Breast epithelium (tissue), 4 donors: ENCODE results near the gene AGAP2. TPM values are rescaled to one million over a fixed set of nuclear protein-coding genes. Genes with fewer than 3 reads are reported as not detected.

Source experiments
- DNase-seq, 2 donors: peaks; one replicate each; pipeline ENCODE4 v3.0.0-alpha.2; 2019; ENCODE audit warnings: low spot score in 2 of 2
- H3K27ac ChIP-seq, 2 donors: fragments of 200-600 bp; sonication (generic) in 1 of 2; one replicate each; pipeline ENCODE4 v1.5.1; 2016 to 2019; ENCODE audit warnings: mild to moderate bottlenecking in 1 of 2
- H3K27me3 ChIP-seq, 2 donors: fragments of 200-600 bp; sonication (generic) in 1 of 2; one replicate each; pipeline versions ENCODE4 v1.5.1 to v1.6.0; 2017 to 2019; ENCODE audit warnings: control low read depth in 1 of 2, mild to moderate bottlenecking in 1 of 2
- H3K36me3 ChIP-seq: fragments of 200-600 bp; one replicate; pipeline ENCODE4 v1.5.1; 2019
- H3K4me1 ChIP-seq, 2 donors: fragments of 200-600 bp; sonication (generic); one replicate each; pipeline ENCODE4 v1.5.1; 2016 to 2019; ENCODE audit warnings: control low read depth in 1 of 2
- H3K4me3 ChIP-seq, 3 donors: fragments of 200-600 bp; sonication (generic); 1 replicate in 2 of 3; 2 replicates in 1 of 3; pipeline ENCODE4 v1.5.1; 2016 to 2019; ENCODE audit warnings: mild to moderate bottlenecking in 3 of 3, moderate library complexity in 2 of 3
- H3K9me3 ChIP-seq, 2 donors: fragments of 200-600 bp; sonication (generic) in 1 of 2; one replicate each; pipeline ENCODE4 v1.5.1; 2016 to 2019; ENCODE audit warnings: control low read depth in 1 of 2
- POLR2A ChIP-seq: fragments of 450-650 bp; IDR thresholded peaks from one replicate; pipeline ENCODE4 v1.6.1; 2016; ENCODE audit warnings: antibody characterized with exemption, mild to moderate bottlenecking, moderate library complexity
- POLR2AphosphoS5 ChIP-seq, 3 donors: sonication (generic); formaldehyde crosslinking; IDR thresholded peaks; one replicate each; pipeline ENCODE4 v1.6.1; 2017; ENCODE audit warnings: antibody characterized with exemption in 3 of 3
- intact Hi-C: fragments of 100-400 bp; cut with DNase I; formaldehyde crosslinking; loops from one replicate; pipeline ENCODE4 v1.15.1; 2023; ENCODE audit warnings: low total_unique reads
- total RNA-seq, 3 donors: library from RNA; depleted of rRNA; stranded (reverse); fragments of >200 nt; gene quantifications; one replicate each; pipeline ENCODE4 v1.1.0, GENCODE V29; 2016
- TF ChIP-seq, protein P1 (sequence below), 3 donors: fragments of 450-650 bp; IDR thresholded peaks; one replicate each; pipeline ENCODE4 v1.5.1; 2016 to 2017; ENCODE audit warnings: antibody characterized with exemption in 3 of 3, mild to moderate bottlenecking in 3 of 3, moderate library complexity in 3 of 3

The AGAP2 gene
- total RNA-seq, 3 donors from 2014 or later: 1.2 to 1.8 (median 1.6) TPM

DNA sequence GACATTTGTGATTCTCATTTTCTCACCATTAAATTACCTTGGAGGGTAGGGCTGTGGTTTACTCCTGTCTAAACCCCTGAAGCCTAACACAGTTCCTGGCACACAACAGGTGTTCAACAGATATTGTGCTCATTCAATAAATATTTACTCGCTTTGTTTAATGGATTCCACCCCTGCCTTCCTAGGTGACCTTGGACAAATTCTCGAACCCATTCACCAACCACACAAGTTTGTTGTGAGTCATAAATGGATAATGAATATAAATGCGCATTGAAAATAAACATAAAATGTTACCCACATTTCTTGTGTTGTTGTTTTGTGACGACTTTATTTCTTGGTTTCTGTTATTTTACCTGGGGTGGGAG lies 43.7 kb upstream of the AGAP2 start:
- no peak for DNase-seq
- peak overlapping the region; percentile 74 to 87 (median 86) for H3K4me3 ChIP-seq
- TF ChIP-seq, protein P1, sequence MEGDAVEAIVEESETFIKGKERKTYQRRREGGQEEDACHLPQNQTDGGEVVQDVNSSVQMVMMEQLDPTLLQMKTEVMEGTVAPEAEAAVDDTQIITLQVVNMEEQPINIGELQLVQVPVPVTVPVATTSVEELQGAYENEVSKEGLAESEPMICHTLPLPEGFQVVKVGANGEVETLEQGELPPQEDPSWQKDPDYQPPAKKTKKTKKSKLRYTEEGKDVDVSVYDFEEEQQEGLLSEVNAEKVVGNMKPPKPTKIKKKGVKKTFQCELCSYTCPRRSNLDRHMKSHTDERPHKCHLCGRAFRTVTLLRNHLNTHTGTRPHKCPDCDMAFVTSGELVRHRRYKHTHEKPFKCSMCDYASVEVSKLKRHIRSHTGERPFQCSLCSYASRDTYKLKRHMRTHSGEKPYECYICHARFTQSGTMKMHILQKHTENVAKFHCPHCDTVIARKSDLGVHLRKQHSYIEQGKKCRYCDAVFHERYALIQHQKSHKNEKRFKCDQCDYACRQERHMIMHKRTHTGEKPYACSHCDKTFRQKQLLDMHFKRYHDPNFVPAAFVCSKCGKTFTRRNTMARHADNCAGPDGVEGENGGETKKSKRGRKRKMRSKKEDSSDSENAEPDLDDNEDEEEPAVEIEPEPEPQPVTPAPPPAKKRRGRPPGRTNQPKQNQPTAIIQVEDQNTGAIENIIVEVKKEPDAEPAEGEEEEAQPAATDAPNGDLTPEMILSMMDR (IDR thresholded peaks at IDR 0.05): no peak
- TF ChIP-seq POLR2AphosphoS5 (IDR thresholded peaks at IDR 0.05) (no peak), POLR2A (no peak)
- H3K9me3 ChIP-seq: no peaks in the 10 kb centered on the region
- intact Hi-C loops: loop anchor here (5.0 kb wide), 1 partner anchor 40 kb away; no protein-coding TSS in a partner anchor
- no peaks in the 10 kb centered on the region for H3K27me3 ChIP-seq
- H3K4me1 ChIP-seq: no peaks in the 10 kb centered on the region
- peak overlapping the region; percentile 82 to 88 for H3K27ac ChIP-seq
- H3K36me3 ChIP-seq: no peaks in the 10 kb centered on the region

DNA sequence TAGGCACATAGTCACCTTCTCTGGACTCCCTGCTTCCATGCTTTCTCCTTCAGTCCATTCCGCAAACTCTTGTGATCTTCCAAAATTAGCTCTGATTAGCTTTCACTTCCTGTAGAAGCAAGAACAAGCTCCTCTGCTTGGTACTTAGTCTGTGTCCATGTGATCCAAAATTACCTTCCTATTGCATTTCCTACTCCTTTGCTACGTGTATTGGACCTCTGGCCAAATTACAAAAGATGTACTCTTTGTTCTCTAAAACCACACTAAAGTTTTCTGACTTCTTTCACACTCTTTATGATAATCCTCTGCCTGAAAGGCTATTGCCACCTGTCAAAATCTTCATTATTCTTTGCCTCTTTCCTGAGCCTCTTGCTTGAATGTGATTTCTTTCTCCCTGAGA lies 43.3 kb upstream of the AGAP2 start:
- TF ChIP-seq, protein P1 (IDR thresholded peaks at IDR 0.05): no peak
- TF ChIP-seq POLR2A (no peak), POLR2AphosphoS5 (IDR thresholded peaks at IDR 0.05) (no peak)
- H3K27me3 ChIP-seq: no peaks in the 10 kb centered on the region
- H3K4me1 ChIP-seq: no peaks in the 10 kb centered on the region
- H3K27ac ChIP-seq: no peak overlapping the region
- H3K4me3 ChIP-seq: no peak overlapping the region
- no peaks in the 10 kb centered on the region for H3K9me3 ChIP-seq
- intact Hi-C loops: loop anchor here (5.0 kb wide), 1 partner anchor 40 kb away; no protein-coding TSS in a partner anchor
- no peak for DNase-seq
- H3K36me3 ChIP-seq: no peaks in the 10 kb centered on the region

DNA sequence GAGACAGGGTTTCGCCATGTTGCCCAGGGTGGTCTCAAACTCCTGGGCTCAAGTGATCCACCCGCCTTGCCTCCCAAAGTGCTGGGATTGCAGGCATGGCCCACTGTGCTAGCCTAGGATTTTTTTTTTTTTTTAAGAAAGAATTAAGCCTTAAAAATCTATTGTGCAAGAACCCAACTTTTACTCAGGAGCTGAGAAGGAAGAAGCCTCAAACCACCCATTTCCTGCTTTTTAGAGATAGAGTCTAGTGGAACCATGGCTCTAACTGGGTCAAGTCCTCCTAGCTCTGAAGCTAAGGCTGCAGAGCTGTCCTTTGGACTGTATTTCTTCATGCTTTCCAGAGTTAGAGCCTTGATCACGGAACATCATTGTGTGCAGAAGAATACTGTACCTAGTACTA lies 42.7 kb upstream of the AGAP2 start:
- intact Hi-C loops: loop anchor here (5.0 kb wide), 1 partner anchor 41 kb away; no protein-coding TSS in a partner anchor

DNA sequence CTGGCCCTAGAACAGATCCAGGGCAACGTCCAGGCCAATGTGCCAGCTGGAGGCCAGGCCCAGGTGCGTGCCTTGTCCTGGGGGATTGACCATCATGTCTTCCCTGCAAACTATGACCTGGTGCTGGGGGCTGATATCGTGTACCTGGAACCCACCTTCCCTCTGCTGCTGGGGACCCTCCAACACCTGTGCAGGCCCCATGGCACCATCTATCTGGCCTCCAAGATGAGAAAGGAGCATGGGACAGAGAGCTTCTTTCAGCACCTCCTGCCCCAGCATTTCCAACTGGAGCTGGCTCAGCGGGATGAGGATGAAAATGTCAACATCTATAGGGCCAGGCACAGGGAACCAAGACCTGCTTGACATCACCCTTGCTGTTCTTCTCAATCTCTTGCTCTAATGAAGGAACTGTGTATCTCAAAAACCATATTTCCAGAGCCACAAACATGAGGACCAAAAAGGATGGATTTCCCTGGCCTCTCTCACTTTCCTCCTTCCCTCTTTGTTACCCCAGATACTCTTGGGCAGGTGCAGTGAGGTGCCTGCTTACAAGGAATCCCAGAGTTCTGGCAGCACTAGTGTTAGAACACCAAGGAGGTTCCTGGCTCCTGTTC lies 41.8 kb upstream of the AGAP2 start:
- H3K4me3 ChIP-seq: no peak overlapping the region
- intact Hi-C loops: loop anchor here (5.0 kb wide), 1 partner anchor 42 kb away; no protein-coding TSS in a partner anchor
- H3K27ac ChIP-seq: peak overlapping the region in 1 of 2 donors; percentile 19
- no peaks in the 10 kb centered on the region for H3K4me1 ChIP-seq
- H3K27me3 ChIP-seq: no peaks in the 10 kb centered on the region
- H3K9me3 ChIP-seq: no peaks in the 10 kb centered on the region
- DNase-seq: no peak
- no peaks in the 10 kb centered on the region for H3K36me3 ChIP-seq
- no peak for TF ChIP-seq POLR2A
- TF ChIP-seq, protein P1 (IDR thresholded peaks at IDR 0.05): no peak
- TF ChIP-seq POLR2AphosphoS5 (IDR thresholded peaks at IDR 0.05): no peak

More for the DNA sequence above, 42.7 kb upstream of the AGAP2 start:
- TF ChIP-seq, protein P1 (IDR thresholded peaks at IDR 0.05): no peak
- TF ChIP-seq POLR2A (no peak), POLR2AphosphoS5 (IDR thresholded peaks at IDR 0.05) (no peak)
- no peak overlapping the region for H3K27ac ChIP-seq
- no peaks in the 10 kb centered on the region for H3K4me1 ChIP-seq
- no peaks in the 10 kb centered on the region for H3K9me3 ChIP-seq
- DNase-seq: no peak
- no peak overlapping the region for H3K4me3 ChIP-seq
- no peaks in the 10 kb centered on the region for H3K36me3 ChIP-seq
- no peaks in the 10 kb centered on the region for H3K27me3 ChIP-seq

DNA sequence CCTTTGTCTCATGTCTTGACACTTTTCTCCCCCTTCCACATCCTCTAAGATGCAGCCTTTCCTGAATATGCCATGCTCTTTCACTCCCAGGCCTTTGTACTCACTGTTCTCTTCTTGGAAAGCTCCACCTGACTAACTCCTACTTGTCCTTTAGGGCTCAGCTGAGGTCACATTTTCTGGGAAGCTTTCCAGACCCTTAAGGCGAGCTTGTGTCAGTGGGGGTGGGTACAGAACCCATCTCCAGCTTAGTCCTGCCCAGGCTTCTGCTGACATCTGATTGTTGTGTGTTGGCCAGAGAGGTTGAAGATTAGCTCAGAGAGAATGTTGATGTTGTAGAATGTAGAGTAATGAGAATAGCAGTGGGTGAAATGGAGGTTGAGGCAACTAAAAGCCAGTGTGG lies 41.2 kb upstream of the AGAP2 start:
- Histone ChIP-seq H3K4me1 (no peaks in the 10 kb centered on the region), H3K4me3 (no peak overlapping the region), H3K36me3 (no peaks in the 10 kb centered on the region), H3K27me3 (no peaks in the 10 kb centered on the region), H3K27ac (peak overlapping the region in 1 of 2 donors; percentile 19), H3K9me3 (no peaks in the 10 kb centered on the region)
- TF ChIP-seq, protein P1 (IDR thresholded peaks at IDR 0.05): no peak
- TF ChIP-seq POLR2A (no peak), POLR2AphosphoS5 (IDR thresholded peaks at IDR 0.05) (no peak)
- DNase-seq: no peak
- intact Hi-C loops: loop anchor here (5.0 kb wide), 1 partner anchor 43 kb away; no protein-coding TSS in a partner anchor
